Measurements from ENCODE around the gene ARHGEF10L.

DNA sequence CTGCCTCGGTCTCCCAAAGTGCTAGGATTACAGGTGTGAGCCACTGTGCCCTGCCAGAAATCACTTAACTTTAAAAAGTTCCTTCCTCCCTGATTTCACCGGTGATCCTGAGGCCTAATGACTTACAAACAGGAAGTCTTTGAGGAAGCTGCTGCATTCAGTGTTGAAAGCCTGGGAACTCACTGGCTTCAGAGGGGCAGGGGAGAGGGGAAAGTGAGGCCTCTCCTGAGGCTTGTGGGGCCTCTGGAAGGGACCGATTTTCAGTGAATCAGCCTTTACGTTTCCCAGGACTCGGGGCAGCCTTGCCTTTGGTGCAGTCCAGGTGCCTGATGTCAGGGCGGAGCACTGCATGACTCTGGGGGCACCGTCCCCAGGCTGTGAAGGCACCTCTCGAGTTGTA is 30.1 kb upstream of the ARHGEF10L start:
- TF ChIP-seq GATA3 (IDR thresholded peaks at IDR 0.05; ENCODE audit: low read depth, low read length) (no peak), GATA2 (IDR thresholded peaks at IDR 0.05; ENCODE audit: low read depth, low read length) (no peak)

Data from SH-SY5Y (cell line).